Keratinocyte (primary cell): ENCODE measurements around the gene RASL12. TPM values are rescaled to one million over a fixed set of nuclear protein-coding genes. Genes with fewer than 3 reads are reported as not detected.

Experiments
- DNase-seq: peaks from one replicate; pipeline ENCODE4 v3.0.0-alpha.2; 2011; ENCODE audit warnings: low read depth, missing footprints, low spot score
- FAIRE-seq: peaks from 2 replicates; lab custom pipeline; 2011; peaks lifted over from hg19 to GRCh38; lab: Jason Lieb, UNC
- H2AFZ ChIP-seq: 2 replicates; pipeline ENCODE4 v1.6.0; 2012; ENCODE audit warnings: low read length, control low read depth, inconsistent platforms; ENCODE audit not compliant: control insufficient read depth
- H3K27ac ChIP-seq: 2 replicates; pipeline ENCODE4 v1.5.1; 2011; ENCODE audit warnings: low read length; ENCODE audit not compliant: control insufficient read depth, insufficient read depth
- H3K27me3 ChIP-seq: 3 replicates; pipeline ENCODE4 v1.6.0; 2011; ENCODE audit warnings: low read length; ENCODE audit not compliant: control insufficient read depth, insufficient read depth; ENCODE audit errors: extremely low read depth
- H3K36me3 ChIP-seq, 2 experiments: 2 replicates in 1 of 2; 3 replicates in 1 of 2; pipeline ENCODE4 v1.5.1; 2011; ENCODE audit warnings: low read length in 2 of 2, mild to moderate bottlenecking in 1 of 2; ENCODE audit not compliant: control insufficient read depth in 2 of 2, insufficient read depth in 2 of 2; ENCODE audit errors: extremely low read depth in 1 of 2
- H3K4me1 ChIP-seq: 3 replicates; pipeline ENCODE4 v1.5.1; 2011; ENCODE audit warnings: low read length; ENCODE audit not compliant: control insufficient read depth, insufficient read depth; ENCODE audit errors: extremely low read depth
- H3K4me2 ChIP-seq: 3 replicates; pipeline ENCODE4 v1.6.0; 2011; ENCODE audit warnings: low read depth, low read length; ENCODE audit not compliant: control insufficient read depth, insufficient read depth; ENCODE audit errors: extremely low read depth
- H3K4me3 ChIP-seq, 3 experiments: fragments of 200-600 bp in 1 of 3; sonication (generic) in 1 of 3; 2 replicates in 2 of 3; 3 replicates in 1 of 3; pipeline ENCODE4 v1.5.1; 2011 to 2016; ENCODE audit warnings: low read length in 3 of 3, mild to moderate bottlenecking in 3 of 3, control low read depth in 2 of 3, inconsistent platforms in 1 of 3, low read depth in 1 of 3, mixed read lengths in 1 of 3, mixed run types in 1 of 3, moderate library complexity in 1 of 3; ENCODE audit not compliant: control insufficient read depth in 2 of 3, insufficient read depth in 2 of 3; ENCODE audit errors: extremely low read depth in 1 of 3
- H3K79me2 ChIP-seq: 2 replicates; pipeline ENCODE4 v1.6.0; 2012; ENCODE audit warnings: low read length; ENCODE audit not compliant: control insufficient read depth, insufficient read depth
- H3K9ac ChIP-seq: 3 replicates; pipeline ENCODE4 v1.6.0; 2011; ENCODE audit warnings: low read length; ENCODE audit not compliant: control insufficient read depth, insufficient read depth; ENCODE audit errors: extremely low read depth
- H3K9me1 ChIP-seq: 3 replicates; pipeline ENCODE4 v1.6.0; 2011; ENCODE audit warnings: low read length; ENCODE audit not compliant: control insufficient read depth, insufficient read depth; ENCODE audit errors: extremely low read depth
- H3K9me3 ChIP-seq: 2 replicates; pipeline ENCODE4 v1.5.1; 2012; ENCODE audit warnings: low read depth, low read length; ENCODE audit not compliant: control insufficient read depth
- H4K20me1 ChIP-seq: 3 replicates; pipeline ENCODE4 v1.6.0; 2011; ENCODE audit warnings: low read length; ENCODE audit not compliant: control insufficient read depth, insufficient read depth; ENCODE audit errors: extremely low read depth
- EZH2 ChIP-seq: IDR thresholded peaks from one replicate; pipeline ENCODE4 v1.6.1; 2012; ENCODE audit warnings: inconsistent platforms, mild to moderate bottlenecking, low read length, moderate library complexity
- dilution Hi-C: fragments of 300-500 bp; cut with MboI; formaldehyde crosslinking; loops from one replicate; pipeline ENCODE4 v1.7.0; 2020; ENCODE audit warnings: low sequenced_read_pairs; ENCODE audit not compliant: extremely low pct_ligation_motif_present
- polyA plus RNA-seq, 5 experiments: library from polyadenylated mRNA; depleted of rRNA in 3 of 5; stranded (reverse) in 3 of 5; stranded (forward) in 1 of 5; unstranded in 1 of 5; fragments of >200 nt; gene quantifications; 1 replicate in 1 of 5; 2 replicates in 3 of 5; 3 replicates in 1 of 5; pipeline versions ENCODE4 v1.2.1 to v1.2.3, GENCODE V29; 2011 to 2012; ENCODE audit warnings: missing spikeins in 2 of 5, low read depth in 1 of 5, low replicate concordance in 1 of 5
- TF ChIP-seq, protein P1 (sequence below), 3 experiments: IDR thresholded peaks in 1 of 3; conservative IDR thresholded peaks in 1 of 3; optimal IDR thresholded peaks in 1 of 3; 2 replicates in 2 of 3; 3 replicates in 1 of 3; pipeline versions ENCODE3 to v1.5.1; 2011; ENCODE audit warnings: low read length in 3 of 3, mild to moderate bottlenecking in 3 of 3, moderate library complexity in 2 of 3, control low read depth in 1 of 3, inconsistent platforms in 1 of 3; ENCODE audit not compliant: insufficient read depth in 2 of 3; ENCODE audit errors: extremely low read depth in 1 of 3

RASL12 gene
- polyA plus RNA-seq, 1 donor (not counting 4 experiments of a cell fraction or from before 2014, with no cell fraction given), result not detected

DNA sequence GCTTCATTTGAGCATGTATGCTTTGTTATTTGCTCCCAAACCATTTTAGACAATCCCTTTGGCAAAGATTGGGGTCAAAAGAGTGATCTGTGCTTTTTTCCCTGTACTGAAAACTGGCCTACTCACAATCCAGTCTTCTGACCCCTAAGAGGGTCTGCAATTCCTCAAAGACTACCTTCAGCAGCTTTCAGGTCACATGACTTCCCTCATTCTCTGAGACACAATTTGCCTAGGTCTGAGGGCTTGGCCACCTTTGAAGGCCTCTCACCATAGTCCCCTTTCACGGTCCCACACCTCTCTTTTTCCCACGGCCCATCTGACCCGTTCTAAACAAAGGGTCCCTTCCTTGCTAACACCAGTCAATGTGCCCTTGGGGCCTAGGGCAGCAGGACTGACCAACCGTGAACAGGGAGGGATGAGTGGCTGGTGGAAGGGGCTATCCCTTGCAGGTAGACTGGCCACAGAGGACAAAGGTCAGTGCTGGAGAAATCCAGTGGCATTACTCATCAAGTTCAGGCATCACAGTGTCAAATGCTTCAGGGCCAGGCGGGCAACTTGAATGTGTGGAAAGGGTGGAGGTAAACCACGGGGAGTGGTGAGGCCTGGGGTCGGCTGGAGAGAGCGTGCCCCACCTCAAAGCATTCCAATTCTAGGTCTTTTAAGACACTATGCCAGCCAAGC, 10.8 kb downstream of the RASL12 start:
- TF ChIP-seq, protein P1, sequence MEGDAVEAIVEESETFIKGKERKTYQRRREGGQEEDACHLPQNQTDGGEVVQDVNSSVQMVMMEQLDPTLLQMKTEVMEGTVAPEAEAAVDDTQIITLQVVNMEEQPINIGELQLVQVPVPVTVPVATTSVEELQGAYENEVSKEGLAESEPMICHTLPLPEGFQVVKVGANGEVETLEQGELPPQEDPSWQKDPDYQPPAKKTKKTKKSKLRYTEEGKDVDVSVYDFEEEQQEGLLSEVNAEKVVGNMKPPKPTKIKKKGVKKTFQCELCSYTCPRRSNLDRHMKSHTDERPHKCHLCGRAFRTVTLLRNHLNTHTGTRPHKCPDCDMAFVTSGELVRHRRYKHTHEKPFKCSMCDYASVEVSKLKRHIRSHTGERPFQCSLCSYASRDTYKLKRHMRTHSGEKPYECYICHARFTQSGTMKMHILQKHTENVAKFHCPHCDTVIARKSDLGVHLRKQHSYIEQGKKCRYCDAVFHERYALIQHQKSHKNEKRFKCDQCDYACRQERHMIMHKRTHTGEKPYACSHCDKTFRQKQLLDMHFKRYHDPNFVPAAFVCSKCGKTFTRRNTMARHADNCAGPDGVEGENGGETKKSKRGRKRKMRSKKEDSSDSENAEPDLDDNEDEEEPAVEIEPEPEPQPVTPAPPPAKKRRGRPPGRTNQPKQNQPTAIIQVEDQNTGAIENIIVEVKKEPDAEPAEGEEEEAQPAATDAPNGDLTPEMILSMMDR (optimal IDR thresholded peaks at IDR 0.05 in 1 of 3, IDR thresholded peaks at IDR 0.05 in 1 of 3, conservative IDR thresholded peaks at IDR 0.05 in 1 of 3; ENCODE audit: extremely low read depth in 1 of 3, insufficient read depth in 2 of 3, low read length in 3 of 3), result no peak
- no peak for TF ChIP-seq EZH2
- dilution Hi-C loops, result no loop called here
- Histone ChIP-seq H3K79me2 (no peaks in the 10 kb centered on the region), H4K20me1 (no peaks in the 10 kb centered on the region), H2AFZ (no peak overlapping the region), H3K27me3 (peaks cover 7% of the 10 kb centered on the region), H3K4me1 (no peaks in the 10 kb centered on the region), H3K9ac (no peak overlapping the region), H3K9me1 (no peaks in the 10 kb centered on the region), H3K4me2 (no peak overlapping the region), H3K9me3 (no peaks in the 10 kb centered on the region), H3K36me3 (no peaks in the 10 kb centered on the region), H3K27ac (no peak overlapping the region), H3K4me3 (no peak overlapping the region)
- no peak for FAIRE-seq
- no peak for DNase-seq

DNA sequence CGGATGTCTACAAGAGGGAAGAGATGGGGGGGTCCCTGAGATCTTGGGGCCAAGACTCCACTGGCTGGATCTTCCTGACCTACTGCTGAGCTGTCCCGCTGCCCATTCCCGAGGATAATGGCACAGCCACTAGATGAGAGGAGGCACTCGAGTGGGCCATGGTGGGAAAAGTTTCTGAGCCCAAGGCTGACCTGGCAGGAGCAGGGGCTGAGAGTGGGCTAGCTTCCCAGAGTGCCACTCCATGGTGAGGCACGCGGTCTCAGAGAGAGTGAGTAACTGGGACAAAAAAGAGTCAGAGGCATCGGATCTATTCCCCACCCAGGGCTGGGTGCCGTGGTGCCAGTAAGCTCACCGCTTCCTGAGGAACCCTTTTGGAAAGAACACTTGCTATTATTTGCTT, 11.7 kb downstream of the RASL12 start:
- Histone ChIP-seq H3K9me3 (no peaks in the 10 kb centered on the region), H3K9ac (no peak overlapping the region), H3K9me1 (no peaks in the 10 kb centered on the region), H3K4me3 (no peak overlapping the region), H3K4me2 (no peak overlapping the region), H4K20me1 (no peaks in the 10 kb centered on the region), H3K79me2 (no peaks in the 10 kb centered on the region), H3K4me1 (no peaks in the 10 kb centered on the region), H3K27ac (no peak overlapping the region), H2AFZ (no peak overlapping the region), H3K27me3 (peaks cover 7% of the 10 kb centered on the region), H3K36me3 (no peaks in the 10 kb centered on the region)
- DNase-seq (no peak), FAIRE-seq (no peak)
- TF ChIP-seq, protein P1 (optimal IDR thresholded peaks at IDR 0.05 in 1 of 3, IDR thresholded peaks at IDR 0.05 in 1 of 3, conservative IDR thresholded peaks at IDR 0.05 in 1 of 3; ENCODE audit: extremely low read depth in 1 of 3, insufficient read depth in 2 of 3, low read length in 3 of 3), result no peak
- TF ChIP-seq EZH2, result no peak
- dilution Hi-C loops, result no loop called here
